Hepatocyte (in vitro differentiated cells): ENCODE measurements around the gene ZFYVE9. TPM values are rescaled to one million over a fixed set of nuclear protein-coding genes. Genes with fewer than 3 reads are reported as not detected.

Experiments used
- DNase-seq: peaks from one replicate; pipeline ENCODE4 v3.0.0-alpha.2; 2016; ENCODE audit warnings: low spot score
- H2AFZ ChIP-seq: fragments of 200-600 bp; sonication (generic); 2 replicates; pipeline ENCODE4 v1.6.0; 2016; ENCODE audit warnings: antibody characterized with exemption, mild to moderate bottlenecking
- H3K27ac ChIP-seq: fragments of 200-600 bp; sonication (generic); 2 replicates; pipeline ENCODE4 v1.5.1; 2016; ENCODE audit warnings: mild to moderate bottlenecking
- H3K27me3 ChIP-seq: fragments of 200-600 bp; sonication (generic); 2 replicates; pipeline ENCODE4 v1.6.1; 2016
- H3K36me3 ChIP-seq: fragments of 200-600 bp; sonication (generic); replicated peaks from 2 replicates; pipeline ENCODE4 v1.5.1; 2016; ENCODE audit warnings: low read depth; ENCODE audit not compliant: insufficient read depth
- H3K4me1 ChIP-seq: fragments of 200-600 bp; sonication (generic); 2 replicates; pipeline ENCODE4 v1.5.1; 2016; ENCODE audit warnings: mild to moderate bottlenecking, moderate library complexity; ENCODE audit not compliant: insufficient read depth
- H3K4me2 ChIP-seq: fragments of 200-600 bp; sonication (generic); 2 replicates; pipeline ENCODE4 v1.6.0; 2016
- H3K4me3 ChIP-seq: fragments of 200-600 bp; sonication (generic); 2 replicates; pipeline ENCODE4 v1.5.1; 2016; ENCODE audit warnings: mild to moderate bottlenecking
- H3K79me2 ChIP-seq: fragments of 200-600 bp; sonication (generic); 2 replicates; pipeline ENCODE4 v1.6.0; 2017; ENCODE audit warnings: mild to moderate bottlenecking
- H3K9me2 ChIP-seq: fragments of 200-600 bp; sonication (generic); replicated peaks from 2 replicates; pipeline ENCODE4 v1.6.0; 2017; ENCODE audit warnings: mild to moderate bottlenecking; ENCODE audit not compliant: insufficient read depth
- H3K9me3 ChIP-seq: fragments of 200-600 bp; sonication (generic); 2 replicates; pipeline ENCODE4 v1.5.1; 2016; ENCODE audit warnings: low read depth, mild to moderate bottlenecking
- H4K20me1 ChIP-seq: fragments of 200-600 bp; sonication (generic); 2 replicates; pipeline ENCODE4 v1.6.0; 2016; ENCODE audit warnings: mild to moderate bottlenecking; ENCODE audit not compliant: insufficient read depth, poor library complexity, severe bottlenecking
- EZH2 ChIP-seq: fragments of 200-600 bp; sonication (generic); IDR thresholded peaks from 2 replicates; pipeline ENCODE4 v1.6.1; 2016; ENCODE audit warnings: antibody characterized with exemption, mild to moderate bottlenecking, borderline replicate concordance
- EZH2phosphoT487 ChIP-seq: fragments of 200-600 bp; sonication (generic); IDR thresholded peaks from one replicate; pipeline ENCODE4 v1.6.1; 2018; ENCODE audit warnings: antibody characterized with exemption, mild to moderate bottlenecking, low read depth, moderate library complexity; ENCODE audit not compliant: unreplicated experiment, severe bottlenecking
- WGBS: methylation state at CpG from one replicate; pipeline ENCODE4 v1.1.6; 2016; ENCODE audit warnings: low lambda C conversion rate; ENCODE audit errors: missing lambda C conversion rate; 5-methylcytosine and 5-hydroxymethylcytosine counted together
- polyA plus RNA-seq: library from polyadenylated mRNA; unstranded; fragments of >200 nt; fragmentation: Nextera tagmentation; extraction: Ambion mirVana; gene quantifications from 2 replicates; pipeline ENCODE4 v1.2.1, GENCODE V29; 2016
- total RNA-seq: library from RNA; depleted of rRNA; stranded (reverse); fragments of >200 nt; gene quantifications from 2 replicates; pipeline ENCODE4 v1.2.3, GENCODE V29; 2014
- TF ChIP-seq, protein P1 (sequence below): fragments of 200-600 bp; sonication (generic); IDR thresholded peaks from 2 replicates; pipeline ENCODE4 v1.5.1; 2016; ENCODE audit warnings: antibody characterized with exemption, mild to moderate bottlenecking; ENCODE audit not compliant: poor library complexity

ZFYVE9 gene
- total and polyA plus RNA-seq, 2 experiments from 2014 or later = 4.6 to 29.0 TPM

DNA sequence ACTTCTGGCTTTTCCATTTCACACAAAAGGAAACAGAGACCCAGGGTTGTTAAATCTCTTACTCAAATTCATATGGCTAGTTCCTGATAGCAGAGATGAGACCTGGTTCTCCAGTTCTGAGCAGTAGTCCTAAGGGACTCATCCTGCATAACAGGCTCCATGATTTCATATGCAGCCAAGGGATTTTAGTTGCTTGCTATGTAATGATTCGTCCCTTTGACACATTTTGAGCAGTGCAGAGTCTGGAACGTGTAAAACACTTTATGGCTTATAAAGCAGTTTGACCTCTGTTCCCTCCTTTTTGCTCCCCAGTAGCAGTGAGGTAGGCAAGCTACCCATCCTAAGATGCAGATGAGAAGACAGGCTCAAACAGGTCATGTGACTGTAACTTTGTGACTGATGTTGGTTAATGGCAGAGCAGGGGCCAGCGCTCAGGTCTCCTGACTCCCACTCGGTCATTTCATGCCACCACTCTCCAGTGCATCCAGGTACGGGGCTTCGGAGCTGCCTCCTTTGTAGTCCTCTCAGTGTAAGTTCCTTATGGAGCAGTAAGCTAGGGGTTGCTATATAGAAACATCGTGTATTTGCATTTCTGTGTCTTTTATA is 199.9 kb downstream of the ZFYVE9 start:
- Histone ChIP-seq H3K9me3 (no peaks in the 10 kb centered on the region), H3K4me3 (no peak overlapping the region), H4K20me1 (no peaks in the 10 kb centered on the region), H3K4me2 (no peak overlapping the region), H3K36me3 (no peaks in the 10 kb centered on the region), H2AFZ (no peak overlapping the region), H3K9me2 (no peaks in the 10 kb centered on the region), H3K27me3 (no peaks in the 10 kb centered on the region), H3K79me2 (no peaks in the 10 kb centered on the region), H3K4me1 (no peaks in the 10 kb centered on the region), H3K27ac (no peak overlapping the region)
- WGBS = 74% methylated on average over 7 of the region's 7 CpGs
- no peak for DNase-seq
- TF ChIP-seq, protein P1, sequence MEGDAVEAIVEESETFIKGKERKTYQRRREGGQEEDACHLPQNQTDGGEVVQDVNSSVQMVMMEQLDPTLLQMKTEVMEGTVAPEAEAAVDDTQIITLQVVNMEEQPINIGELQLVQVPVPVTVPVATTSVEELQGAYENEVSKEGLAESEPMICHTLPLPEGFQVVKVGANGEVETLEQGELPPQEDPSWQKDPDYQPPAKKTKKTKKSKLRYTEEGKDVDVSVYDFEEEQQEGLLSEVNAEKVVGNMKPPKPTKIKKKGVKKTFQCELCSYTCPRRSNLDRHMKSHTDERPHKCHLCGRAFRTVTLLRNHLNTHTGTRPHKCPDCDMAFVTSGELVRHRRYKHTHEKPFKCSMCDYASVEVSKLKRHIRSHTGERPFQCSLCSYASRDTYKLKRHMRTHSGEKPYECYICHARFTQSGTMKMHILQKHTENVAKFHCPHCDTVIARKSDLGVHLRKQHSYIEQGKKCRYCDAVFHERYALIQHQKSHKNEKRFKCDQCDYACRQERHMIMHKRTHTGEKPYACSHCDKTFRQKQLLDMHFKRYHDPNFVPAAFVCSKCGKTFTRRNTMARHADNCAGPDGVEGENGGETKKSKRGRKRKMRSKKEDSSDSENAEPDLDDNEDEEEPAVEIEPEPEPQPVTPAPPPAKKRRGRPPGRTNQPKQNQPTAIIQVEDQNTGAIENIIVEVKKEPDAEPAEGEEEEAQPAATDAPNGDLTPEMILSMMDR = no peak
- no peak for TF ChIP-seq EZH2phosphoT487
- TF ChIP-seq EZH2 = no peak

DNA sequence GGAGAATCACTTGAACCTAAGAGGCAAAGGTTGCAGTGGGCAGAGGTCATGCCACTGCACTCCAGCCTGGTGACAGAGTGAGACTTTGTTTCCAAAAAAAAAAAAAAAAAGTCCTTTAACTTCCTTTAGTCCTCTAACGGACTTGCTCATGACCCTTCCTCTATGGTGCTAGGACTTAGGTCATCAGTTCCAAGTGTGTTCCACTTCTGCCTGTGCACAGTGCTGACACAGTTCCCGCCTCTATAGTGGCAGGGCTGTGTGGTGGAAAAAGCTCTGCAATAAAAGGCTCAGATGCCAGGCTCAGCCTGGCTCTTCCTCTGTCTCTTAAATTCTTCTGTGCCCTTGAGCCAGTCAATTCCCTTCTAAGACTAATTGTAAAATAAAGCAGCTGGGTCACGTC is 202.1 kb downstream of the ZFYVE9 start:
- Histone ChIP-seq H3K4me3 (no peak overlapping the region), H3K36me3 (no peaks in the 10 kb centered on the region), H4K20me1 (no peaks in the 10 kb centered on the region), H3K9me3 (no peaks in the 10 kb centered on the region), H3K79me2 (no peaks in the 10 kb centered on the region), H3K27ac (no peak overlapping the region), H3K4me1 (no peaks in the 10 kb centered on the region), H3K9me2 (no peaks in the 10 kb centered on the region), H3K27me3 (no peaks in the 10 kb centered on the region), H2AFZ (no peak overlapping the region), H3K4me2 (no peak overlapping the region)
- 90% methylated on average over 3 of the region's 3 CpGs for WGBS
- TF ChIP-seq EZH2phosphoT487 (no peak), EZH2 (no peak)
- TF ChIP-seq, protein P1 = no peak
- no peak for DNase-seq

DNA sequence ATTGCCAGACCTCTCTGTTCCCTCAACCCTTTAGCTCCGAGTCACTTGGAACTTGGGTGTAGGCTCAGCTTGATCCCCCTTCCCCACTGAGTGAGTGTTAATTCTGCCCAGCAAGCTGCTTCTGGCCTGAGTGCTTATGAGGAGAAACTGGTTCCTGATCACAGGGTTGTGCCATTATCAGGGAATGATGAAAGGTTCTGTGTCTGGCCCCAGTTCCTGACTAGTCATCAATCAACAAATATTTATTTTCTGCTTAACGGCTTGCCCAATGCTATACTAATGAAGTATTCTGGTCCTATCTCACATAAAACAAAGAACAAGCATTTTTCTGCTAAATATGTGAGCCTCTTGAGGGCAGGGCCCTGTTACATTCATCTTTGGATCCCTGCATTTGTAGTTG is 203.4 kb downstream of the ZFYVE9 start:
- H3K36me3 ChIP-seq = no peaks in the 10 kb centered on the region
- no peak overlapping the region for H3K4me3 ChIP-seq
- no peak overlapping the region for H3K4me2 ChIP-seq
- no peak overlapping the region for H3K27ac ChIP-seq
- H3K9me2 ChIP-seq = no peaks in the 10 kb centered on the region
- H2AFZ ChIP-seq = no peak overlapping the region
- H4K20me1 ChIP-seq = no peaks in the 10 kb centered on the region
- DNase-seq = no peak
- no peak for TF ChIP-seq EZH2
- TF ChIP-seq, protein P1 = no peak
- TF ChIP-seq EZH2phosphoT487 = no peak
- WGBS = 53% methylated on average over 2 of the region's 2 CpGs
- H3K27me3 ChIP-seq = no peaks in the 10 kb centered on the region
- H3K9me3 ChIP-seq = no peaks in the 10 kb centered on the region
- H3K4me1 ChIP-seq = no peaks in the 10 kb centered on the region
- H3K79me2 ChIP-seq = no peaks in the 10 kb centered on the region

DNA sequence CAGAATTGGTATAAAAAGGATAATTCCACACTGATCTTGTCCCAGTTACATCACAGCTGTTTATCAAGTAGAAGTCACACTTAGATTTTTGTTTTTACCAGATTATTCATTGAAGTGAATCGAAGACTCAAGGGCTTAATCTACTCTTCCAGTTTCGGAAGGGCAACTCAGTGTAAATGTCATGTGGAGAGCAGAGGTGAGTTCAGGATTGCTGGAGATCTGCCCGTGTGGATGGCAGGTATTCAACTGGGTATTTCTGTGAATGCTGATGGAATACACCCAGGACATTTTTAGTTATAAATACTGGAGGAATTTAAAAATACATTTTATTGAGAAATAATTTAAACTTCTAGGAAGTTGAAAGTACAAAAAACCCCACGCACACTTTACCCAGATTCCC is 204.8 kb downstream of the ZFYVE9 start:
- Histone ChIP-seq H3K9me3 (no peaks in the 10 kb centered on the region), H3K36me3 (no peaks in the 10 kb centered on the region), H3K4me2 (no peak overlapping the region), H3K79me2 (no peaks in the 10 kb centered on the region), H4K20me1 (no peaks in the 10 kb centered on the region), H2AFZ (no peak overlapping the region), H3K27me3 (no peaks in the 10 kb centered on the region), H3K9me2 (no peaks in the 10 kb centered on the region), H3K27ac (no peak overlapping the region), H3K4me3 (no peak overlapping the region), H3K4me1 (no peaks in the 10 kb centered on the region)
- WGBS = 95% methylated on average over 4 of the region's 4 CpGs
- no peak for DNase-seq
- TF ChIP-seq EZH2 (no peak), EZH2phosphoT487 (no peak)
- TF ChIP-seq, protein P1 = no peak
